Uterus (tissue), 4 donors: Measurements from ENCODE around the gene IGF2R. TPM values are rescaled to one million over a fixed set of nuclear protein-coding genes. Genes with fewer than 3 reads are reported as not detected.

Source experiments
- DNase-seq, 2 donors: peaks; one replicate each; pipeline ENCODE4 v3.0.0-alpha.2; 2019 to 2020
- H3K27ac ChIP-seq, 2 donors: fragments of 200-600 bp; sonication (generic); 1 replicate in 1 of 2; 2 replicates in 1 of 2; pipeline ENCODE4 v1.5.1; 2016 to 2018
- H3K27me3 ChIP-seq, 2 donors: fragments of 200-600 bp; sonication (generic); one replicate each; pipeline ENCODE4 v1.5.1; 2018 to 2019; ENCODE audit warnings: control low read depth in 1 of 2
- H3K36me3 ChIP-seq, 2 donors: fragments of 200-600 bp; sonication (generic); one replicate each; pipeline ENCODE4 v1.5.1; 2019; ENCODE audit warnings: control low read depth in 1 of 2
- H3K4me1 ChIP-seq, 2 donors: fragments of 200-600 bp; sonication (generic); one replicate each; pipeline ENCODE4 v1.5.1; 2018 to 2019; ENCODE audit warnings: control low read depth in 1 of 2
- H3K4me3 ChIP-seq, 2 donors: fragments of 200-600 bp; sonication (generic); 1 replicate in 1 of 2; 2 replicates in 1 of 2; pipeline ENCODE4 v1.5.1; 2018 to 2019; ENCODE audit warnings: mild to moderate bottlenecking in 1 of 2
- H3K9me3 ChIP-seq, 2 donors: fragments of 200-600 bp; sonication (generic); one replicate each; pipeline ENCODE4 v1.5.1; 2019; ENCODE audit warnings: control low read depth in 1 of 2
- POLR2A ChIP-seq, 2 donors: fragments of 450-650 bp; IDR thresholded peaks; one replicate each; pipeline ENCODE4 v1.6.1; 2016; ENCODE audit warnings: antibody characterized with exemption in 2 of 2, mild to moderate bottlenecking in 1 of 2, moderate library complexity in 1 of 2
- intact Hi-C: fragments of 100-400 bp; cut with DNase I; formaldehyde crosslinking; loops from one replicate; pipeline ENCODE4 v1.15.1; 2023; ENCODE audit warnings: low total_unique reads
- total RNA-seq, 4 donors: library from RNA; depleted of rRNA in 3 of 4; stranded (reverse); fragments of >200 nt in 3 of 4; gene quantifications; one replicate each; pipeline versions ENCODE4 v1.1.0 to v1.2.4, GENCODE V29; 2014 to 2023
- TF ChIP-seq, protein P1 (sequence below), 4 experiments: fragments of 200-600 bp in 2 of 4; fragments of 450-650 bp in 2 of 4; sonication (generic) in 2 of 4; IDR thresholded peaks; one replicate each; pipeline ENCODE4 v1.5.1; 2016 to 2019; ENCODE audit warnings: antibody characterized with exemption in 4 of 4, mild to moderate bottlenecking in 2 of 4, moderate library complexity in 1 of 4
- donor health status: DM: yes; HTN: yes; CAD: no.

The IGF2R gene
- total RNA-seq, 4 donors from 2014 or later = 36.5 to 91.7 (median 61.7) TPM

DNA sequence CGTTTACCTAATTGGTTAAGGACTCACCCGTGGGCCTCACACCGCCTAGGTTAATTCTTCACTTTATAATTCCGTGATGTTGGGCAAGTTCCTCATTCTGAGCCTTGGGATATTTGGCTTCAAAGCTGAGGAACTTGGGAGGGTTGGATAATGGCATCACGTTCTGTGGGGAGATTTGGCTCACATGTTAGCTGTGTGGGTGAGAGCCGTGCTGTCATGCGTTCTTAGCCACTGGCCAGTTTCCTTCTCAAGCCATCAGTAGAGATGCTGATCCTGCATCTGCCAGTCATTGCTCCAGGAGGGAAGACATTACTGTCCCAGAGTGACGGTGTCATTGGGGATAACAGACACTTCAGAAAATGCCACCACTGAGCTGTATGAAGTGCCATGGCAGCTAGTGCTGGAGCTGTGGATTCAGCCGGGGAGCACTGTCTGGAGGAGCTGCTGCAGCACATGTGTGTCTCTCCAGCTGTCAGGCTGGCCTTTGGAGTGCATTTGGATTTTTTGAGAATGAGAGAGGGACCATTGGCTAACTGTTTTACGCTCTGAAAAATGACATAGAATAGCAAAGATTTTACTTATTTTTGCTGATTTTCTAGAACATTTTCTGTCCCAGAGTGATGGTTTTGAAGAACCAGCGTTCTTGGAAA, 16.5 kb downstream of the IGF2R start:
- H3K27me3 ChIP-seq = no peaks in the 10 kb centered on the region
- H3K27ac ChIP-seq = no peak overlapping the region
- no peaks in the 10 kb centered on the region for H3K9me3 ChIP-seq
- intact Hi-C loops = no loop called here
- no peaks in the 10 kb centered on the region for H3K36me3 ChIP-seq
- H3K4me1 ChIP-seq = peaks cover 20 to 21% of the 10 kb centered on the region in 2 donors
- DNase-seq = no peak
- H3K4me3 ChIP-seq = no peak overlapping the region
- no peak for TF ChIP-seq POLR2A (IDR thresholded peaks at IDR 0.05)
- TF ChIP-seq, protein P1, sequence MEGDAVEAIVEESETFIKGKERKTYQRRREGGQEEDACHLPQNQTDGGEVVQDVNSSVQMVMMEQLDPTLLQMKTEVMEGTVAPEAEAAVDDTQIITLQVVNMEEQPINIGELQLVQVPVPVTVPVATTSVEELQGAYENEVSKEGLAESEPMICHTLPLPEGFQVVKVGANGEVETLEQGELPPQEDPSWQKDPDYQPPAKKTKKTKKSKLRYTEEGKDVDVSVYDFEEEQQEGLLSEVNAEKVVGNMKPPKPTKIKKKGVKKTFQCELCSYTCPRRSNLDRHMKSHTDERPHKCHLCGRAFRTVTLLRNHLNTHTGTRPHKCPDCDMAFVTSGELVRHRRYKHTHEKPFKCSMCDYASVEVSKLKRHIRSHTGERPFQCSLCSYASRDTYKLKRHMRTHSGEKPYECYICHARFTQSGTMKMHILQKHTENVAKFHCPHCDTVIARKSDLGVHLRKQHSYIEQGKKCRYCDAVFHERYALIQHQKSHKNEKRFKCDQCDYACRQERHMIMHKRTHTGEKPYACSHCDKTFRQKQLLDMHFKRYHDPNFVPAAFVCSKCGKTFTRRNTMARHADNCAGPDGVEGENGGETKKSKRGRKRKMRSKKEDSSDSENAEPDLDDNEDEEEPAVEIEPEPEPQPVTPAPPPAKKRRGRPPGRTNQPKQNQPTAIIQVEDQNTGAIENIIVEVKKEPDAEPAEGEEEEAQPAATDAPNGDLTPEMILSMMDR (IDR thresholded peaks at IDR 0.05) = no peak

GRCh38 chr6:159988983-159989454, 20.1 kb downstream of the IGF2R start:
- no peaks in the 10 kb centered on the region for H3K27me3 ChIP-seq
- intact Hi-C loops = no loop called here
- no peaks in the 10 kb centered on the region for H3K36me3 ChIP-seq
- DNase-seq = no peak
- peaks cover 5 to 7% of the 10 kb centered on the region in 2 donors for H3K4me1 ChIP-seq
- H3K9me3 ChIP-seq = peaks cover 0 to 1% of the 10 kb centered on the region in 2 donors
- H3K27ac ChIP-seq = peak overlapping the region; percentile 14 to 16
- no peak overlapping the region for H3K4me3 ChIP-seq
- TF ChIP-seq, protein P1 (IDR thresholded peaks at IDR 0.05) = no peak
- TF ChIP-seq POLR2A (IDR thresholded peaks at IDR 0.05) = no peak

DNA sequence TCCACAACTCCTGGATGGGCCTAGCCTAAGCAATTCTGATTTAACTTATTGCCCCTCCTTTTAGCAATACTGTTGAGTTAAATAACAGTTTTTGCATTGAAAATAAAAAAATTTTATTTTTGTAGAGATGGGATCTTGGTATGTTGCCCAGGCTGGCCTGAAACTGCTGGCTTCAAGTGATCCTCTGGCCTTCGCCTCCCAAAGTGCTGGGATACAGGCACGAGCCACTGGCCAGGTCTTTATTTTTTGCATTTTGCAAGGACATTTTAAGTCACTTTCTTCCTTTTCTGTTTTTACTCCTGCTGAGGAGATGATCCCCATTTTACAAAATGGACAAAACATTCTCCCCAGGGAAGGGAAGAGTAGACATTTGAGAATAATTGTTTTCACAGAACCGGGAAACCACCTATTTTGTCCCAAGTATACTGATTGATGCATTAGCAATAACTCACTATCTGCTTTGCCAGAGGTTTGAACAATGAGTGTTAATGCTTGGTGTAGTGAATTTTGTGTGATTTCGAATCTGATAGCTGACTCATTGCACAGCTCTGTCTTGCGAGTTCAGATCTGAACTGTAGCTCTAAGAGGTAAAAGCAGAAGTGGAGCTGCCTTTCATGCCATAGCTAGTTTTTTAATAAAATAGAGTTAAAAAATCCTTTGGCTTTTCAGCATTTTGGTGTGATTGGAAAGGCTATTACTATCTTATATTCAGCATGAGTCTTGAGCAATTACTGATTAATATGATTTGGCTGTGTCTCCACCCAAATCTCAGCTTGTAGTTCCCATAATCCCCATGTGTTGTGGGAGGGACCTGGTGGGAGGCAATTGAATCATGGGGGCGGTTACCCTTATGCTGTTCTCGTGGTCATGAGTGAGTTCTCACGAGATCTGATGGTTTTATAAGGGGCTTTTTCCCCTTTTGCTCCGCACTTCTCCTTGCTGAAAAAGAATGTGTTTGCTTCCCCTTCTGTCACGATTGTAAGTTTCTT, 20.9 kb downstream of the IGF2R start:
- H3K4me3 ChIP-seq = no peak overlapping the region
- H3K27me3 ChIP-seq = no peaks in the 10 kb centered on the region
- peaks cover 5 to 7% of the 10 kb centered on the region in 2 donors for H3K4me1 ChIP-seq
- peak overlapping the region; percentile 14 to 16 for H3K27ac ChIP-seq
- H3K36me3 ChIP-seq = no peaks in the 10 kb centered on the region
- DNase-seq = no peak
- peaks cover 0 to 9% of the 10 kb centered on the region in 2 donors for H3K9me3 ChIP-seq
- TF ChIP-seq POLR2A (IDR thresholded peaks at IDR 0.05) = no peak
- TF ChIP-seq, protein P1 (IDR thresholded peaks at IDR 0.05) = no peak
- intact Hi-C loops = no loop called here

GRCh38 chr6:159992366-159992765, 23.5 kb downstream of the IGF2R start:
- Histone ChIP-seq H3K4me3 (no peak overlapping the region), H3K27ac (no peak overlapping the region), H3K4me1 (peaks cover 5 to 7% of the 10 kb centered on the region in 2 donors), H3K27me3 (no peaks in the 10 kb centered on the region), H3K36me3 (no peaks in the 10 kb centered on the region), H3K9me3 (peaks cover 0 to 10% of the 10 kb centered on the region in 2 donors)
- intact Hi-C loops = no loop called here
- no peak for DNase-seq
- TF ChIP-seq, protein P1 (IDR thresholded peaks at IDR 0.05) = no peak
- TF ChIP-seq POLR2A (IDR thresholded peaks at IDR 0.05) = no peak
